ENCODE data around the gene IL1B.

The IL1B gene

GRCh38 chr2:112807233-112807807, 29.3 kb downstream of the IL1B start:
- no peak for DNase-seq (ENCODE audit: low read depth in 2 of 2)

GRCh38 chr2:112805542-112805941, 31.0 kb downstream of the IL1B start:
- no peak for DNase-seq (ENCODE audit: low read depth in 2 of 2)

- no peak for DNase-seq (ENCODE audit: low read depth in 2 of 2)
Observed at GRCh38 chr2:112803691-112804521, 32.7 kb downstream of the IL1B start.

GRCh38 chr2:112800881-112801583, 35.5 kb downstream of the IL1B start:
- DNase-seq (ENCODE audit: low read depth in 2 of 2) = no peak

GRCh38 chr2:112798979-112799975, 37.3 kb downstream of the IL1B start:
- DNase-seq (ENCODE audit: low read depth in 2 of 2) = no peak

- DNase-seq (ENCODE audit: low read depth in 2 of 2) = no peak
Observed at GRCh38 chr2:112796486-112796885, 40.1 kb downstream of the IL1B start.

- DNase-seq (ENCODE audit: low read depth in 2 of 2) = no peak
Observed at GRCh38 chr2:112795774-112796173, 40.8 kb downstream of the IL1B start.

- no peak for DNase-seq (ENCODE audit: low read depth in 2 of 2)
Observed at GRCh38 chr2:112794841-112795240, 41.7 kb downstream of the IL1B start.

GRCh38 chr2:112794131-112794733, 42.3 kb downstream of the IL1B start:
- no peak for DNase-seq (ENCODE audit: low read depth in 2 of 2)

GRCh38 chr2:112793449-112793978, 43.1 kb downstream of the IL1B start:
- no peak for DNase-seq (ENCODE audit: low read depth in 2 of 2)

- no peak for DNase-seq (ENCODE audit: low read depth in 2 of 2)
Observed at GRCh38 chr2:112792419-112792818, 44.2 kb downstream of the IL1B start.

- no peak for DNase-seq (ENCODE audit: low read depth in 2 of 2)
Observed at GRCh38 chr2:112791693-112792230, 44.8 kb downstream of the IL1B start.

- DNase-seq (ENCODE audit: low read depth in 2 of 2) = no peak
Observed at GRCh38 chr2:112791019-112791418, 45.6 kb downstream of the IL1B start.

- no peak for DNase-seq (ENCODE audit: low read depth in 2 of 2)
Observed at GRCh38 chr2:112790305-112790704, 46.3 kb downstream of the IL1B start.

- no peak for DNase-seq (ENCODE audit: low read depth in 2 of 2)
Observed at GRCh38 chr2:112789186-112789585, 47.4 kb downstream of the IL1B start.

- no peak for DNase-seq (ENCODE audit: low read depth in 2 of 2)
Observed at GRCh38 chr2:112788653-112789052, 47.9 kb downstream of the IL1B start.

GRCh38 chr2:112787729-112788393, 48.7 kb downstream of the IL1B start:
- no peak for DNase-seq (ENCODE audit: low read depth in 2 of 2)

- DNase-seq (ENCODE audit: low read depth in 2 of 2) = no peak
Observed at GRCh38 chr2:112787294-112787693, 49.3 kb downstream of the IL1B start.

- no peak for DNase-seq (ENCODE audit: low read depth in 2 of 2)
Observed at GRCh38 chr2:112784199-112785189, 52.1 kb downstream of the IL1B start, which contains the start of gene IL1A. TSS of gene IL1A (minus strand) at chr2:112784493. CDS start at chr2:112783770, 723 bp downstream.

All from stimulated activated CD8-positive, alpha-beta memory T cell treated with anti-CD3 and anti-CD28 coated beads, Interleukin-2, amount 100 ng/mL, for 1 hour (primary cell).